Activated naive CD8-positive, alpha-beta T cell treated with anti-CD3 and anti-CD28 coated beads, Interleukin-2, amount 50 U/mL, for 16 hours (primary cell): Measurements from ENCODE around the gene FGFR3.

ENCODE experiments used
- DNase-seq: peaks from one replicate; pipeline ENCODE4 v3.0.0-alpha.2; 2020; ENCODE audit warnings: low read depth, low spot score

The FGFR3 gene

DNA sequence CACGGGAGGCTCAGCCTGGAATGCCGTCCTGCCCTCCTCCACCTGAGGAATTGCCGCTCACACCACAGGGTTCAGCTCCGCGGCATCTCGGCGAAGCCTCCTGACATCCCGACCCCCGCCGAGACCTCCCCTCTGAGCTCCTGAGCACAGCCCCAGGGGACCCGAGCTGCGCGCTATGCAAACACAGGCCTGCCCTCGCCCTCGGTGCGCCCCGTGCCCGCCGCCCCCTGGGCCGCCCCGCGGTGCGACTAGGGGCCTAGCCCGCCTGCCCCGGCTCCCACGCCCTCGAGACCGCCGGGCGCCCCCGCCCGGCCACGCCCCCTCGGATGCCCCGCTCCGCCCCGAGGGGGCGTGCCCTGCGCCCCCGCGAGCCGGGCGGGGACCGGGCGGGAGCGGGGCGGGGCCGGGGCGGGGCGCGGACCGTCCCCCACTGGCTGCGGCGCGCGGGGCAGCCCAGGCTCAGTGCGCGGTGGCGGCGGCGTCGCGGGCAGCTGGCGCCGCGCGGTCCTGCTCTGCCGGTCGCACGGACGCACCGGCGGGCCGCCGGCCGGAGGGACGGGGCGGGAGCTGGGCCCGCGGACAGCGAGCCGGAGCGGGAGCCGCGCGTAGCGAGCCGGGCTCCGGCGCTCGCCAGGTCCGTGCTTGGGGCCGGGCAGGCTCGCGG is at the start of gene FGFR3:
FGFR3 (plus strand) TSS at position 462 of the 664 bp plus-strand sequence. CDS start 642 bp downstream, outside the sequence.
- peak; percentile 7 for DNase-seq

DNA sequence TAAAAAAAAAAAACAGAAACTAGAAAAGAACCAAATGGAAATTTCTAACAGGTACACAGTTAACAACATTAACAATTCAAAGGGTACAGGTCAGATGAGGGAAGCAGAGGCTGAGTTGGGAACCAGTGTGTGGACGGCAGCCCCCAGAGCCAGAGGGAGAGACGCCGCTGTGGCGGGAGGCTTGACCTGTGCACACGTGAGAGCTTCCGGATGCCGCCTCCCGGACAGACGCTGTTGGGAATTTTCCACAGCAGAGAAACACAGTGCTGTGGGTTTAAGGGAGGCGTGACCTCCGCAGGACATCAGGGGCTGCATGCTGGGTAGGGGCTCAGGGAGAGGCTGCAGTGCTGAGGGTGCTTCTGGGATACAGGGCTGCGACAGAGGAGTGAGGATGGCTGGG is 49.5 kb upstream of the FGFR3 start:
- DNase-seq, result no peak

DNA sequence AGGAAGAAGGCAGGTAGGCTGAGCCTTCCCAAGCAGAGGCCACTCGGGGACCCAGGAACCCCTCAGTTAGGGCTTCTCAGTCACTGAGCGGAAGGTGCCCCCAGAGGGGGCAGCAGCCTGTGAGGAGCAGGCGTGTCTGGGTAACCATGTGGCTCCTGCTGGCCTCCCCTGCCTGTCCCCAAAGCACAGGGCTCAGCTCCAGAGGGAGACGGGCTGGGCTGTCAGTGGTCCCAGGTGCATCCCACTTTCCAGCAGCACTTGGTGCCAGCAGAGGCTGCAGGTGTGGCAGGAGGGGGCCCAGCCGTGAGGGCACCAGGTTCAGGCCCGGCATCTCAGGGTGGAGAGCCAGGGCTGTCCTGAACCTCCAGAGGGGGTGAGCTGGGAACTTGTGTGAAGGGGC is 49.1 kb upstream of the FGFR3 start:
- DNase-seq, result no peak

DNA sequence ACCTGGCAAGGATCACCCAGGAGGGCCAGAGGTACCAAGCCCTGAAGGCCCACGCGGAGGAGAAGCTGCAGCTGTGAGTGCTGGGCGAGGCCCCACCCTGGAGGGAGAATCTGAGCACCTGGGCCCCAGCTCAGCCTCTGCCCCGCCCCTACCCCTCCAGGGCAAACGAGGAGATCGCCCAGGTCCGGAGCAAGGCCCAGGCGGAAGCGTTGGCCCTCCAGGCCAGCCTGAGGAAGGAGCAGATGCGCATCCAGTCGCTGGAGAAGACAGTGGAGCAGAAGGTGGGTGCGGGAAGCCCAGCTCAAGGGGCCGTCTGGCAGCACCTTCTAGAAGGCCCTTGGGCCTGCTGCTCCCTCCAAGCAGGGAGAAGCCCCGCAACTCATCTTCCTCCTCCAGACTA is 48.5 kb upstream of the FGFR3 start:
- DNase-seq, result no peak

DNA sequence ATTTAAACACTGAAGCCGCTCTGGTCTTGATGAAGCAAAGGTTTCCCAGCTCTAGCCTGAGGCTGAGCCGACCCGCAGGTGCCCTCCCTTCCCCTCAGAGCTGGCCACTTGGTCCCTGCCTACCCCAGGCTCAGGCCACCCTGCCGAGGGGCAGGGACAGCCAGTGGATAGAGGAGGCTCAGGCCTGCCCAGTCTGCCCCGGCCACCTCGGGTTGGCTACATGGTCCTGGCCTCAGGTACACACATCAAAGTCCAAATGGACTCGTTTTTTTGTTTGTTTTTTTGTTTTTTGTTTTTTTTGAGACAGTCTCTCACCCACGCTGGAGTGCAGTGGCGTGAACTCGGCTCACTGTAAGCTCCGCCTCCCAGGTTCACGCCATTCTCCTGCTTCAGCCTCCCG is 47.9 kb upstream of the FGFR3 start:
- DNase-seq, result no peak

DNA sequence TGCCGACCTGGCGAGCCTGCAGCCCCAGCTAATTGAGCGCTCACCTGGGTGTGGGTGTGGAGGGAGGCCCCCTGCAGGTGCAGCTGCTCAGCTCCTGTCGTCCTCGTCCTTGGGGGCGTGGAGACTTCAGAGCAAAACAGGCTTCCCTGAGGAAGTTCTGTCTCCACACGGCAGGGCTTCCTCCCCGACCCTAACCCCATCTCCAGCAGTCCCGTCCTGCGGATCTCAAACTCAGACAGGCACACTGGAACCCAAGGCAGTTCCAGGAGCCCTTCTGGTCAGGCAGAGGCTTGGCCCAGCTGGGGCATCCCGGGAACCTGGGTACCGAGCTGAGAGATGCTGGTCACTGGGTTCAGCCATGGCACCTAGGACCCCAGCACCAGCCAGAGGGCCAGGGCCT is 47.4 kb upstream of the FGFR3 start:
- no peak for DNase-seq

DNA sequence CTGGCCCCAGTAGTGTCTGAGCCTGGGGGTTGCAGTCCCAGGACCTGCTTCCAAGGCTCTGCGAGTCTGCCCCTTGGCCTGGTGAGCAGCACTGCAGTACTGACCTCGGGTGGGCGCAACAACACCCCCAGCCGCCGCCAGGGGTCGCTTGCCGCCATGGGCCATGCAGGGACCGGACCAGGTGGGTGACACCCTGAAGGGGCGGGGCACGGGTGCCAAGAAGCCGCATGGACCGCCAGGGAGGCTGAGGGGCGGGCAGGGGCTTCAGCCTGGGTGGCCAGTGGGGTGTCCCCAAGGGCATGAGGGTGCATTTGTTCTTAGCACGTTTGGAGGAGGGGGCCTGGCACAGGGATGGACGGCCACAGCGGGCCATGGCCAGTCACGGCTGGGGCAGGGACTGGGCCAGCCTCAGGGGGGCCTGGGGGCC is 46.8 kb upstream of the FGFR3 start:
- DNase-seq, result peak; percentile 80

DNA sequence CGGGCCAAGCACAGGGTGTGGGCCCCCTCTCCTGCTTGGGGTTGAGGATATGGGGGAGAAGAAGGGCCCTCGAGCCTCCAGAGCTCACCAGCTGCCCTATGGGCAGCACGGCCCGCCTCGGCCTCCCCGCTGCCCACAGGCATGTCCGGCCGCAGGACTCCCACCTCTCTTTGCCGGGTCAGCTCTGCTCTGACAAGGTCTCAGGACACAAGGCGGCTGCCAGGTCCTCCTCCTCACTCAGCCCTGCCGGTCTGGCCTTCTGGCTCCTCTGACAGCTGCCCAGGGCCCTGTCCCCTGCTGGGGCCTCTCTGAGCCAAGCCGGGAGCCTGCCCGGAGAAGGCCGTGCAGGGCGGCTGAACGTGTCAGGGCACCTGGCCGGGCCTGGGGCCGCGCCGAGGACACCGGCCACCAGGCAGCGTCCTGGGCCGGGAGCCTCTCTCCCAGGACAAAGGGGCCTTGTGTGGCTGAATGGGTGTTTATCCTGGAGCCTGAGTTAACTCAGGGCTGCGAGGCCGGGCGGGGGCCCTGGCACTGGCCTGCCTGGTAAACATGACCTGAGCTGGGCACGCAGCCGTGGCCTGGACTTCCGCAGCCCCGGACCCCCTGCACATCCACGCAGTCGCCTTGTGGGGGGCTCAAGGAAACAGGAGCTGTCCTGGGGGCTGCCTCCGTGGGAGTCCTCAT is 46.0 kb upstream of the FGFR3 start:
- DNase-seq, result no peak

DNA sequence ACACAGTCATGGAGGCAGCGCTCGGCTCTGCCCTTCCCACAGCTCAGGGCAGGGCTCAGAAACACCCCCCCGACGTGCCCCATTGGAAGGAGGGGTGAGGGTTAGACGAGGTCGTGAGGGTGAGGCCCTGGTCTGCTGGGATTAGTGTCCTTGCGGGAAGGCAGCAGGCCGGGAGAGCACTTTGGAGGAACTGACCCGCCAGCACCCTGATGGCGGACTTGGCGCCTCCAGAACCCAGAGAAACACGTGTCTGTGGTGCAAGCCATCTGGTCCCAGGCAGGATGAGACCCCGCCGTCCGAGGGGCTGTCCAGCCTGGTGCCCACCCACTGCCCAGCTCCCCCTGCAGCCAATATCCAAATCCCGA is 45.5 kb upstream of the FGFR3 start:
- DNase-seq, result no peak

DNA sequence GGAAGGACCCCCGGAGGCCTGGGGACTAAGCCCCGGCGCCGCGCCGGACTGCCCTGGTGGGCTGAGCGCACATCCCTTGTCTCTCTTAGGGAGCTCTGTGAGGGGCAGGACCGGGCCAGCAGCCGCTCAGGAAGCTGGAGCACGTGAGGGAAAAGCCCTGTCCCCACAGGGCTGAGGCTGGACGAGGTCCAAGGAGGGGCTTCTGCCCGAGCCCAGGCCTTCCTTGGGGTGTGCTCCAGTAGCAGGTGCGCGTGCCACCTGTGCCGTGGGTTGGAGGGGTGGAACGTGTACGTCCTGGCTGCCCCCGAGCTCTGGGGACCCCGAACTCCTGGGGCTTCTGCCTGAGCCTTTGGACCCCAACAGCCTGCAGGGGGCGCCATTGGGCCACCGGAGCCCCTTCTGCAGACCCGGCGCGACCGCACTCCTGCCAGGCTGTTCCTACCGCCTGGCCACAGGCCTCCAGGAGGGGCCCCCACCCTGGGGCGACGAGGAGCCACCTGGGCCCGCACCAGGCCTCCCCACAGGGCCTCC is 44.6 kb upstream of the FGFR3 start:
- DNase-seq, result peak; percentile 63

DNA sequence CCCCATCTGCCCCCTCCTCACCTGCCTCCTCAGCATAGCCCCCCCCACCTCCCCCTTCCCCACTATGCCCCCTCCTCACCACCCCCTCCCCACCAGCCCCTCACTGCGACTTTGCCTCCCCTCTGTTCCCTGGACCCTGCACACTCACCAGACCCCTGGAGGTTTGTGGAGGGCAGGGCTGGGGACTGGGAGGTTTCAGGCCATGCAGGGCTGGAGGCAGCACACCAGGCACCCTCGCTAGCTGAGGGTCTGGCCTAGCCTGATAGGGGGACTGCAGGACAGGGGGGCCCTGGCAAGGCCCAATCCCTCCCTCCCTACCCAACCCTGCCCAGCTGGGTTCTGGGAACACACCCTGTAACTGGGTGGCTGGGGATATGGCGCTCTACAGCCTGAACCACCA is 43.7 kb upstream of the FGFR3 start:
- DNase-seq, result no peak

DNA sequence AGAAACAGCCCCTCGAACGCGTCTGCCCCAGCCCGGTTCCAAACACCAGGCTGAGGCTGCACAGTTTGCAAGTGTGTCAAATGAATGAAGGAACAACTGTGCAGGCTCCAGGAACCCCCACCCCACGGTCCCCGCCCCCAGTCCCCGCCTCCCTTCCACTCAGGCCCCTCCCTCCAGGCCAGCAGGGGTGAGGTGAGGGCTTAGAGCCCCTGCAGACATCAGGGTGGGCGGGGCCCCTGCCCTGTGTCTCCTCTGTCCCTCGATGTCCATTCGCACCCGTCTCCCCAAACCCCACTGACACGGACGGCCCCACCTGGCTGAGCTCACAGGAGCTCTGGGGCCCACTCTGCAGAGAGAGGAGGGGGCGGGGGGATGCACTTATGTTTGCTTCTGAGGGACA is 43.3 kb upstream of the FGFR3 start:
- no peak for DNase-seq

DNA sequence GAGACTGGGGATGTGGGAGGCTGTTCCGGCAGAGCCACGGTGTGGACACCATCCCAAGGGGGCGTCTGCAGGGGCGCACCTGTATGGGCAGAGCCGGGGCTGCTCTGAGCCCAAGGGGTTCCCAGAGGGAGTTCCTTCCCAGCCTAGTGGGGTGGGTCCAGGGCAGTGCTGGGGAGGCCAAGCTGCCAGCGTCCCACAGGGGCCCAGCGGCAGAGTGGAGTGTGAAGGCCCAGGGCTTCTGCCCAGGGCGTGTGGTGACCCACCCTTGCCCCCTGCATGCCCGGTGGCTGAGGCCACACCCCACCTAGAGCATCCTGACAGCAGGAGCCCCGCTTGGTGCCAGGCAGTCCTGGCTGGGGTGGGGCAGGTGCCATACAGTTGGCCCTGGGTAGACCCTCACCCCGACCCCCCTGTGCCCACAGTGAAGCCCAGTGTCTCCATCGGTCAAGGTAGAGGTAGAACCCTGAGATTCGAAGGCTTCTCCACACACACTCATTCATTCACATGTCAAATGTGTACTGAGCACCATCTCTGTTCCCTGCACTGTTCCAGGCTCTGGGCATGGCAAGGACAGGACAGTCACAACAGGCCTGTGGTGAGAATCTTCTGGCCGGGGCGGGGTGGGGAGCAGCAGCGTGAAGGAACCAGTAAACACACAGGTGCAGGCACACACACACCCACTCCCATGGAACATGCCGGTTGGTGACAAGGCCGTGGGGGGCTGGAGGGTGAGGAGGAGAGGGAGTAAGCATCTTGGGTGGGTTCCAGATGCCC is 42.5 kb upstream of the FGFR3 start:
- DNase-seq, result no peak

DNA sequence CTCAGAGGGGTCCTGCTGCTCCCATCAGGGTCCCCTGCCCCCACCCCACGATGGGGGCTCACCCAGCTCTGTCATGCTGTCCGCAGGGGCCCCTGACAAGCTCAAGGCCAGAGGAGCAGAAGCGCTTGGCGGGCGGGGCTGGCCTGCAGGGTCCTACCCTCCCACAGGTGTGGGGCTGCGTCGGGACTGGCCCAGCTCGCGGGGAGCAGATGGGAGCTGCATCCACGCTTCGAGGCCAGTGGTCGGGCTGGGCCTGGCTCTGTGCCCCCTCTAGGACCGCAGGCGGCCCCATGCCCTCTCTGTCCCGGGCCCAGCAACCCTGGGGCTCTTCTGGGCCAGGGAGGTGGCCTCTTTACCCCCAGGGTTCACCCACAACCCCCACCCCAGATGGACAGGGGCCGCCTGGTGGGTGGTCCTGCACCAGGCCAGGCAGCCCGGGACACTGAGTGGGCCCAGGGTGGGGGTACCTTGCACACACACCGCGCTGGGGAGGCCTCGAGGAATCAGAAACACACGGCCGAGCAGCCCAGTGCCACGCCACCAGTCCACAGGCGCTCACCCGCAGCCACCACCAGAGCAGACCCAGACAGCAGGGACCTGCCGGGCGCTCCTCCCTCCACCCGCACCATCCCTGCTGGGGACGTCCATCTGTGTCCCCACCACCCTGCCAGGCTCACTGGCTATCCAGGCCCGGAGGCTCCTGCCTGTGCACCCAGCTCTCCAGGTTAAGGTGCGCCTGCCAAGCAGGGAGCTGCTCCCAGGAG is 41.8 kb upstream of the FGFR3 start:
- no peak for DNase-seq

DNA sequence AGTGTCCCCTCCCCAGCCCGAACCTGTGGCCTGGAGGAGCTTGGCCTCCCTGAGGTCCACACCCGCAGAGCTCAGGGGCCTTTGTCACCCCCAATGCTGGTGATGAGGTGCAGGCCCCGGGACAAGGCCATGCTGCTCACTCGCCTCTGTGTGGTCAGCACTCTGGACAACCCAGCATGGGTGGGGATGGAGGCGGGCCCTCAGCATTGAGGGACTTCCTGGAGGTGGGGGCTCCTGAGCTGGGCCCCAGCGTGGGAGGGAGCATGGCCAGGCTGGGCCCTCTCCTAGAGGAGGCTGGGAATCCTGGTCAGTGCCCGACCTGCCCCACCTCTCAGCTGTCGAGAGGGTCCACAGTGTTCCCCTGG is 41.2 kb upstream of the FGFR3 start:
- DNase-seq, result no peak

DNA sequence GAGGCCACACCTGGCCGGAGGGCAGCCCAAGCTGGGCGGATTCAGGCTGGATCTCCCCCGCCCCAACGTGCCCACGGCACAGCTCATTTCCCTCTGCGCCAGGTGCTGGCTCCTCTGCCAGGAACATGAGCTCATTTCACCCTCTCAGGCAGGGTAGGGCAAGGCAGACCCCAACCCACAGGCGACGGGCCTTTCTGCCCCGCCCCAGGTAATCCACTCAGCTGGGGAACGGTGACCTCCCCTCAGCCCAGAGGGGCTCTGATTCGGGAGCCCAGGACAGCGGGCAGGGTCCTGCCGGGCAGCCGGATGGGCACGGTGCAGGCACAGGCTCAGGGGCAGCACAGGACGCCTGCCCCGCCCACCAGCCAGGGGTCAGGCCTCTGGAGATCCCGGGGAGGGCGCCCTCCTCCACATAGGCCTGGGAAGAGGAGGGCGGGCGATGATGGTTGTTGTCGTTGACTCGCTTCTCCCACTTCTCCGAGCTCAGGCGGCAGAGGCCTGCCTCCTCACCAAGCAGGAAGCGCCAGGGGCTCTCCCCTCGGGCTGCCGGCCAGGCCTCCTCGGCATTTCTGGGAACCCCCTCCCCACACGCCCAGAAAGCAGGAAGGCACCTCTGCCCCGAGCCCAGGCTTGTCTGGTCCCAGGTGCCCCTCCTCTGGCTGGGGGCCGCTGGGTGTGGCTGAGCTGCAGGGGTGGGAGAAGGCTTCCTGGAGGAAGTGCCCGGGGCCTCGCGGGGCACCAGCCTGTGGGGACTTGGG is 40.6 kb upstream of the FGFR3 start:
- DNase-seq, result no peak

DNA sequence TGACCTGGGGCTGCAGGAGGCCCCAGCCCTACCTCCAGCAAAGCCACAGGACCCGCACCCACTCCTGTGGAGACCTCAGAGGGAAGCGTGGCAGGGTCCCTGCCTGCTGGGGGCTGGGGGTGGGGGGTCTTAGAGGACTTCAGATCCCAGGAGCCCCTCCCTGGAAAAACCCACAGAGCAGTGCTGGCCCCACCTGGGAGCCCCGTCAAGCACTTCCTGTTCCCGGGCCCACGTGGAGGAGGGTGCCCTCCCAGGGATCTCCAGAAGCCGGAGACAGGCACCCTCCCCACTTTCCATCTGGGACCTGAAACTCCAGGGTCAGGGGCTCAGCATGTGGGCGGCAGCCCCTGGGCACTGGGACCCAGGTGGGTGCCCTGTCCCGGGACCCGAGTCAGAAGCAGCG is 39.8 kb upstream of the FGFR3 start:
- DNase-seq, result no peak

DNA sequence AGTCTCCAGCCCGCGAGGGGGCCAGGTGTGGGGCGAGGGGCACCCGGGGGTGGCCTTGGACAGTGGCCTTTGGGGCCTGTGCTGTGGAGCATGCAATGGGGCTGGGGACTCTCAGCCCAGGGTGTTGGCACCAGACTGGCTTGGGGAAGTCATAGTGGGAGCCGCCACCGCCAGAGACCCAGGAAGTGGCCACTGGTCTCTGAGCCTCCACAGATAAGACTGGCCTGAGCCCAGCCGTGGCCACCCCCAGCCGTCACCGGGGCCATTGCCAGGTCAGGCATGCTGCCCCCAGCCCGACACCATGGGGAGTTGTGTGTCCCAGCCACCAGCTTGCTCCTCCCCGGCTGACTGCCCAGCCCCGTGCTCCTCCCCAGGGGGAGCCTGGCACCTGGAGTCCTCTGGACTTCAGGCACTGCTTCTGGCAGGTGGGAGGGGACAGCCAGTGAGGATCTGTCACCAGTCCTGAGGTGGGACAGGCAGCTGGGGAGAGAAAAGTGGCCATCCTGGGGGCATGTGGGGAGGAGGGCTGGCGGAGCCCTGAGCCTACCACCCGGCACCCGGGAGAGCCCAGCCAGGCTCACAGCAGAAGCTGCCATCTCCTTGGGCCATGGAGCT is 39.3 kb upstream of the FGFR3 start:
- DNase-seq, result no peak

DNA sequence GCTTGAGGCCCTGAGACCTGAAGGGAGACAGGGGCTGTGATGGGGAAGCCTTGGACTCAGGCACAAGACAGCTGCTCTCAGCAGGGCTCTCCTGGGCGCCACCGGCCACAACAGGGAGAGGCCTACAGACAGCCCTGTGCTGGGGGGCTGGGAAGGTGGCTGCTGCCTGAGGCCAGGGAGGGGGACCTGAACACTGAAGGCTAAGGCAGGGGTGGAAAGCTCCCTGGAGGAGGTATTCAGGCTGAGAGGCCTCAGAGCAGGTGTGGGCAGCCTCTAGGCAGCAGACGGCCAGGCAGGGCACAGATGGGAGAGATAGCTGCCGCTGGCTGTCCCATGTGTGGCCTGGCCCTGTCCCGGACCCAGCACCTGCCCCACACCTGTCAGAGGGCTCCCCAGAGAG is 38.8 kb upstream of the FGFR3 start:
- DNase-seq, result no peak

DNA sequence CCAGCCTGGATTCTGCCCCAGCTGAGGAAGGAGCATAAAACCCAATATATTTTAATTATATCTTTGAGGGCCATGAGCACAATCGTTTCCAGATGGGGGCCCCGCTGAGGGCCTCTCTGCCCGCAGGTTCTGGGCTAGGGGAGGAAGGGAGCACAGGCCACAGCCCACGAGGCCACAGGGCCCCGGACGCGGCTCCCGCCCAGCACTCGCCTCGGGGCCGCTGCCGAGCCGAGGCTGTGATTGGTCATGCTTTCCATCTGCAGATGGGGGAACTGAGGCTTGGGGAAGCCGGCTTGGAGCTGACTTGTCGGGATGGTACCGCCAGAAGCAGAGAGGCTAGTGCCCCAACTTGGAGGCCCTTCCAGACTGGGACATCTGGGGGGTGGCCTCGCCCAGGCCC is 37.8 kb upstream of the FGFR3 start:
- DNase-seq, result no peak

DNA sequence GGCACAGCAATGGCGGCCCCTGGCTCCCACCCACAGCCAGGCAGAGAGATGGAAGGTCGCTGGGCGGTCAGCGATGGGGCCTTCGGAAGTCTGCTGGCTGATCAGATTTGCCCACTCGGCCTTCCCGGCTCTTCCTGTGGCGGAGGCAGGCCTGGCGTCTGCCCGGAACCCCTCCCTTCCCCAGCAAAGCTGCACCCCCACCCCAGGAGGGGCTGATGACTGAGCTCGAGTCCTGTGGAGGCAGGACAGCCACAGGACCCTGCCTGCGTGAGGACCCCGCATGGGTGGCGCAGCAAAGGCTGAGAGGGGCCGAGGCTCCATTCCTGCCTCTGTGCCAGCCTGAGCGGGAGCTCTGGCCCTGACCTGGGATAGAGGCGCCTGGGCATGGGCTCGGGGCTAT is 37.0 kb upstream of the FGFR3 start:
- no peak for DNase-seq
